ENCODE results near the gene POLE2.
"Not testable (repeated sequence)": the region's sequence is repeated elsewhere in the genome, so short reads cannot be mapped to it uniquely, and the experiment has no call there.

Gene POLE2

DNA sequence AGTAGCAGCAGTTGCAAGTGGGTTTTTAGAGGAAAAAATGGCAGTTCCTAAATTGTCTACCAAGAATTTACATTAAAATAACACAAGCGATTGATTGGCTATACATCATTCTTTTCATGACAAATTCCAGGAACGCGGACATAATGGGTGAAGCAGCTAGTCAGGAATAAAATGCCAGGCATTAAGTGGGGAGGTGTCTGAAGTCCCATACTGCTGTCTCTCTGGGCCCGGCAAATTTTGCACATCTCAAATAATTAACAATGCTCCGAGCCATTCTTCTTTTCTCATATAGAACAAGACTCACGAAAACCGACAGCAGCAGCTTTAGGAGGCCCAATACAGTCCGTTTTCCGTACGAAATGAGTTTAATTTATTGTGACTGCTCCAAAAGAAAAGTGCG, 68.3 kb downstream of the POLE2 start:
- Histone ChIP-seq H2BK120ac (ENCODE audit: low read depth, low read length) (no peak overlapping the region), H4K91ac (ENCODE audit: low read length) (no peak overlapping the region), H3K23ac (ENCODE audit: low read length in 2 of 2) (no peak overlapping the region), H4K8ac (ENCODE audit: low read length) (no peak overlapping the region), H3K14ac (ENCODE audit: low read length in 2 of 2) (no peak overlapping the region), H3K4ac (ENCODE audit: low read depth in 1 of 2, low read length in 2 of 2) (peak overlapping the region in 1 of 2 experiments; percentile 83), H3K79me1 (replicated peaks; ENCODE audit: low read length, poor library complexity, severe bottlenecking) (peaks cover 2% of the 10 kb centered on the region), H3K9me3 (ENCODE audit: control insufficient read depth, low read length) (no peaks in the 10 kb centered on the region), H3K4me3 (ENCODE audit: insufficient read depth in 1 of 2, low read depth in 1 of 2, low read length in 2 of 2) (peak overlapping the region; percentile 65 to 92), H2BK12ac (ENCODE audit: low read length in 2 of 2) (no peak overlapping the region), H2BK5ac (ENCODE audit: low read depth, low read length, poor library complexity, severe bottlenecking) (no peak overlapping the region), H3K27ac (ENCODE audit: low read length, poor library complexity, severe bottlenecking) (peak overlapping the region; percentile 95), H3K4me1 (ENCODE audit: control insufficient read depth, insufficient read depth, low read depth, low read length) (peaks cover 11% of the 10 kb centered on the region), H2BK15ac (ENCODE audit: low read depth, poor library complexity, severe bottlenecking) (no peak overlapping the region), H3K9ac (ENCODE audit: low read length) (peak overlapping the region; percentile 98), H3K4me2 (ENCODE audit: low read length, poor library complexity, severe bottlenecking) (peak overlapping the region; percentile 69), H3K18ac (ENCODE audit: low read depth in 1 of 2, low read length in 2 of 2) (peak overlapping the region; percentile 86 to 99), H2AK5ac (ENCODE audit: low read length, severe bottlenecking) (peak overlapping the region; percentile 72), H3K27me3 (ENCODE audit: control insufficient read depth in 1 of 2, insufficient read depth in 1 of 2, low read length in 2 of 2) (no peaks in the 10 kb centered on the region), H2AFZ (ENCODE audit: low read depth, low read length) (no peak overlapping the region), H3K36me3 (ENCODE audit: control insufficient read depth in 1 of 2, insufficient read depth in 2 of 2, low read depth in 1 of 2, low read length in 2 of 2) (peaks cover 2 to 31% of the 10 kb centered on the region in 2 experiments)
- DNase-seq: no peak
- WGBS: 4% methylated on average over 5 of the region's 11 CpGs

DNA sequence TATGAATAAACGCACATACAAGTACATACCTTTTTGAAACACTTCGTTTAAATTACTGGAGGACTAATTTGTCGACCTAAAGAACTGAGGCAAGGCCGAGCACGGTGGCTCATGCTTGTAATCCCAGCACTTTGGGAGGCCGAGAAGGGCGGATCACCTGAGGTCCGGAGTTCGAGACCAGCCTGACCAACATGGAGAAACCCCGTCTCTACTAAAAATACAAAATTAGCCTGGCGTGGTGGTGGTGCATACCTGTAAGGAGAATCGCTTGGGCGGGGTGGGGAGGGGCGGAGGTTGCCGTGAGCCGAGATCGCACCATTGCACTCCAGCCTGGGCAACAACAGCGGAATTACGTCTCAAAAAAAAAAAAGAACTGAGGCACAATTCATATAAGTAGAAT, 68.7 kb downstream of the POLE2 start:
- not testable (repeated sequence) for H4K8ac ChIP-seq (ENCODE audit: low read length); H2BK120ac ChIP-seq (ENCODE audit: low read depth, low read length); H3K14ac ChIP-seq (ENCODE audit: low read length in 2 of 2); H2BK15ac ChIP-seq (ENCODE audit: low read depth, poor library complexity, severe bottlenecking); H4K91ac ChIP-seq (ENCODE audit: low read length); H2AK5ac ChIP-seq (ENCODE audit: low read length, severe bottlenecking); H2BK12ac ChIP-seq (ENCODE audit: low read length in 2 of 2); H3K4ac ChIP-seq (ENCODE audit: low read depth in 1 of 2, low read length in 2 of 2); DNase-seq; H3K9me3 ChIP-seq (ENCODE audit: control insufficient read depth, low read length); H2AFZ ChIP-seq (ENCODE audit: low read depth, low read length); H3K27ac ChIP-seq (ENCODE audit: low read length, poor library complexity, severe bottlenecking); H3K23ac ChIP-seq (ENCODE audit: low read length in 2 of 2); H3K79me1 ChIP-seq (replicated peaks; ENCODE audit: low read length, poor library complexity, severe bottlenecking); H2BK5ac ChIP-seq (ENCODE audit: low read depth, low read length, poor library complexity, severe bottlenecking); H3K27me3 ChIP-seq (ENCODE audit: control insufficient read depth in 1 of 2, insufficient read depth in 1 of 2, low read length in 2 of 2); H3K18ac ChIP-seq (ENCODE audit: low read depth in 1 of 2, low read length in 2 of 2)
- H3K4me1 ChIP-seq (ENCODE audit: control insufficient read depth, insufficient read depth, low read depth, low read length): peaks cover 11% of the 10 kb centered on the region
- H3K4me3 ChIP-seq (ENCODE audit: insufficient read depth in 1 of 2, low read depth in 1 of 2, low read length in 2 of 2): peak overlapping the region; percentile 48 to 92
- H3K36me3 ChIP-seq (ENCODE audit: control insufficient read depth in 1 of 2, insufficient read depth in 2 of 2, low read depth in 1 of 2, low read length in 2 of 2): peaks cover 2 to 33% of the 10 kb centered on the region in 2 experiments
- peak overlapping the region; percentile 69 for H3K4me2 ChIP-seq (ENCODE audit: low read length, poor library complexity, severe bottlenecking)
- peak overlapping the region; percentile 98 for H3K9ac ChIP-seq (ENCODE audit: low read length)
- 88% methylated on average over 18 of the region's 19 CpGs for WGBS

DNA sequence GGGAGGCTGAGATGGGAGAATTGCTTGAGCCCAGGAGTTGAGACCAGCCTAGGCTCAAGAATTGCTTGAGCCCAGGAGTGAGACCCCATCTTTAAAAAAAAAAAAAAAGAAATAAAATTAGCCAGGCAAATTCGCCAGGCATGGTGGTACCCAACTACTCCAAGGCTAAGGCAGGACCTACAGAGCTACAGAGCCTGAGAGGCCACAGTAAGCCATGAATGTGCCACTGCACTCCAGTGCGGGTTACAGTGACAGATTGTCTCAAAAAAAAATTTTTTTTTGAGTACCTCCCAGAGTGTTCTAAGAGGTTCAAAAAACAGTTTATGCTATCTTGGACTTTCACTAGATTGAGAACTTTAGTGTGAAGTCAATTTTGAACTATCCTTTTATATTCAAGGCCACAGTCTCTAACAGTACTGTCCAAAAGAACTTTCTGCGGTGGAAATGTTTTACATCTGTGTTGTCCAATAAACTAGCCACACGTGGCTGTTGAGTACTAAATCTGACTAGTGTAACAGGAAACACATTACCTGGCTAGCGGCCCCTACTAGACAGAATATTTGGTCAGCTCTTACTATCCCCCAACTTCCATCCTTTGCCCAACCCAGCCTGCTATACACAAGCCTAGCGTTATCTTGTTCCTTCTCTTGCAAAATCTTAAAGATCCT, 70.0 kb downstream of the POLE2 start:
- H3K9me3 ChIP-seq (ENCODE audit: control insufficient read depth, low read length): no peaks in the 10 kb centered on the region
- 95% methylated on average over 6 of the region's 6 CpGs for WGBS
- DNase-seq: no peak

DNA sequence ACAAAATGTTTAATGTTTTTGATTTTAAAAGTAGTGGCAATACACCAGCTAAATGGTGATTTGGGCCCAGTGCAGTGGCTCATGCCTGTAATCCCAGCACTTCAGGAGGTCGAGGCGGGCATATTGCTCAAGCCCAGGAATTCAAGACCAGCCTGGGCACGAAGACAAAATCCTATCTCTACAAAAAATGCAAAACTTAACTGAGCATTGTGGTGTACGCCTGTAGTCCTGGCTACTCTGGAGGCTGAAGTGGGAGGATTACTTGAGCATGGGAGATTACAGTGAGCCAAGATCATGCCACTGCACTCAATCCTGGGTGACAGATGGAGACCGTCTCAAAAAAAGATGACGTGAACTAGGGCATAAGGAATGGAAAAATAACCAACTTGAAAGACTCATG, 72.2 kb downstream of the POLE2 start:
- Histone ChIP-seq H3K4me3 (ENCODE audit: insufficient read depth in 1 of 2, low read depth in 1 of 2, low read length in 2 of 2) (no peak overlapping the region), H3K27ac (ENCODE audit: low read length, poor library complexity, severe bottlenecking) (no peak overlapping the region), H3K4ac (ENCODE audit: low read depth in 1 of 2, low read length in 2 of 2) (no peak overlapping the region), H3K27me3 (ENCODE audit: control insufficient read depth in 1 of 2, insufficient read depth in 1 of 2, low read length in 2 of 2) (no peaks in the 10 kb centered on the region), H4K91ac (ENCODE audit: low read length) (no peak overlapping the region), H2BK15ac (ENCODE audit: low read depth, poor library complexity, severe bottlenecking) (no peak overlapping the region), H3K9ac (ENCODE audit: low read length) (no peak overlapping the region), H3K18ac (ENCODE audit: low read depth in 1 of 2, low read length in 2 of 2) (no peak overlapping the region), H3K4me1 (ENCODE audit: control insufficient read depth, insufficient read depth, low read depth, low read length) (peaks cover 1% of the 10 kb centered on the region), H3K36me3 (ENCODE audit: control insufficient read depth in 1 of 2, insufficient read depth in 2 of 2, low read depth in 1 of 2, low read length in 2 of 2) (peaks cover 2 to 25% of the 10 kb centered on the region in 2 experiments), H4K8ac (ENCODE audit: low read length) (no peak overlapping the region), H3K4me2 (ENCODE audit: low read length, poor library complexity, severe bottlenecking) (no peak overlapping the region), H3K9me3 (ENCODE audit: control insufficient read depth, low read length) (no peaks in the 10 kb centered on the region), H2BK120ac (ENCODE audit: low read depth, low read length) (no peak overlapping the region), H3K23ac (ENCODE audit: low read length in 2 of 2) (no peak overlapping the region), H2BK12ac (ENCODE audit: low read length in 2 of 2) (no peak overlapping the region), H2BK5ac (ENCODE audit: low read depth, low read length, poor library complexity, severe bottlenecking) (no peak overlapping the region), H2AFZ (ENCODE audit: low read depth, low read length) (no peak overlapping the region), H3K14ac (ENCODE audit: low read length in 2 of 2) (no peak overlapping the region), H2AK5ac (ENCODE audit: low read length, severe bottlenecking) (no peak overlapping the region), H3K79me1 (replicated peaks; ENCODE audit: low read length, poor library complexity, severe bottlenecking) (peaks cover 5% of the 10 kb centered on the region)
- WGBS: 82% methylated on average over 4 of the region's 6 CpGs
- DNase-seq: no peak

More for the DNA sequence above, 70.0 kb downstream of the POLE2 start:
- H4K91ac ChIP-seq (ENCODE audit: low read length): no peak overlapping the region
- H3K23ac ChIP-seq (ENCODE audit: low read length in 2 of 2): no peak overlapping the region
- no peak overlapping the region for H3K4me2 ChIP-seq (ENCODE audit: low read length, poor library complexity, severe bottlenecking)
- H2AFZ ChIP-seq (ENCODE audit: low read depth, low read length): no peak overlapping the region
- H3K4ac ChIP-seq (ENCODE audit: low read depth in 1 of 2, low read length in 2 of 2): no peak overlapping the region
- no peak overlapping the region for H3K27ac ChIP-seq (ENCODE audit: low read length, poor library complexity, severe bottlenecking)
- peaks cover 9% of the 10 kb centered on the region for H3K4me1 ChIP-seq (ENCODE audit: control insufficient read depth, insufficient read depth, low read depth, low read length)
- no peak overlapping the region for H2BK120ac ChIP-seq (ENCODE audit: low read depth, low read length)
- no peak overlapping the region for H3K4me3 ChIP-seq (ENCODE audit: insufficient read depth in 1 of 2, low read depth in 1 of 2, low read length in 2 of 2)
- no peak overlapping the region for H3K9ac ChIP-seq (ENCODE audit: low read length)
- no peak overlapping the region for H2BK15ac ChIP-seq (ENCODE audit: low read depth, poor library complexity, severe bottlenecking)
- no peak overlapping the region for H3K18ac ChIP-seq (ENCODE audit: low read depth in 1 of 2, low read length in 2 of 2)
- H3K79me1 ChIP-seq (replicated peaks; ENCODE audit: low read length, poor library complexity, severe bottlenecking): peaks cover 2% of the 10 kb centered on the region
- H2BK12ac ChIP-seq (ENCODE audit: low read length in 2 of 2): no peak overlapping the region
- no peak overlapping the region for H2AK5ac ChIP-seq (ENCODE audit: low read length, severe bottlenecking)
- peaks cover 2 to 31% of the 10 kb centered on the region in 2 experiments for H3K36me3 ChIP-seq (ENCODE audit: control insufficient read depth in 1 of 2, insufficient read depth in 2 of 2, low read depth in 1 of 2, low read length in 2 of 2)
- no peaks in the 10 kb centered on the region for H3K27me3 ChIP-seq (ENCODE audit: control insufficient read depth in 1 of 2, insufficient read depth in 1 of 2, low read length in 2 of 2)
- no peak overlapping the region for H4K8ac ChIP-seq (ENCODE audit: low read length)
- no peak overlapping the region for H2BK5ac ChIP-seq (ENCODE audit: low read depth, low read length, poor library complexity, severe bottlenecking)
- no peak overlapping the region for H3K14ac ChIP-seq (ENCODE audit: low read length in 2 of 2)

All from mesenchymal stem cell (in vitro differentiated cells and primary cell).